Mammary epithelial cell (primary cell): ENCODE data around the gene RGL3.

ENCODE experiments used
- EZH2 ChIP-seq: IDR thresholded peaks from 2 replicates; pipeline ENCODE4 v1.6.1; 2012; ENCODE audit warnings: low read length, inconsistent platforms, borderline replicate concordance
- TF ChIP-seq, protein P1 (sequence below), 2 donors: IDR thresholded peaks in 1 of 2; conservative IDR thresholded peaks in 1 of 2; 2 replicates each; pipeline ENCODE4 v1.5.1; 2011 to 2012; ENCODE audit warnings: inconsistent platforms in 2 of 2, low read length in 2 of 2, mild to moderate bottlenecking in 2 of 2, control low read depth in 1 of 2, low read depth in 1 of 2; ENCODE audit not compliant: insufficient read depth in 1 of 2; ENCODE audit errors: extremely low read depth in 1 of 2

DNA sequence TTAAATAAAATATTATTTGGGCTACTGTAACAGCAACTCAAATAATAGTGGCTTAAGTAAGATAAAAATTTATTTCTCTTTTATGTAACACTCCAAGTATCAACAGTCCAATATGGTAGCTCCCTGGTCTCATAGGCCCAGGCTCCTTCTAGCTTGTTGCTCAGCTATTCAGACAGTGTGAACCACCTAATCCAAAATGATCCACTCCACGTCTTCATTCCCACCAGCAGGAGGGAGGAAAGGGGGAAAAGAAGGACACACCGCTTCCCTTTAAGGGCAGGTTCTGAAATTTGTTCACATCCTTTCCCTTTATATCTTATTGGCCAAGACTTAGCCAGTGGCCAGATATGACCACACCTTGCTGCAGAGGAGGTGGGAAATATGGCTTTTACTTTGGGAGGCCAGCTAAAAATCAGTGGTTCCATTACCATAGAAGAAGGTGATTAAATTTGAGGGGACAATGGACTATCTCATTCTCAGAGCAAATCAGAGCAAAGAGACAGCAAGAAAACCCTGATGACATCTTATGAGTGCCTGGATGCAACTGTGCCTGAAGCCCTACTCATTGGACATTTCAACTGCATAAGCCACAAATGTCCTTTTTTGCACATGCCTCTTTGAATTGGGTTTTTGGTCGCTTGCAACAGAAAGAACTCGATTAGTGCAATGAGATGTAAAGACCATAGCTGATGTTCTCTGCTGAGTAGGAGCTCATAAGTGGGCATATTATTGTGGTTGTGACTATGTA, 28.0 kb downstream of the RGL3 start:
- TF ChIP-seq, protein P1, sequence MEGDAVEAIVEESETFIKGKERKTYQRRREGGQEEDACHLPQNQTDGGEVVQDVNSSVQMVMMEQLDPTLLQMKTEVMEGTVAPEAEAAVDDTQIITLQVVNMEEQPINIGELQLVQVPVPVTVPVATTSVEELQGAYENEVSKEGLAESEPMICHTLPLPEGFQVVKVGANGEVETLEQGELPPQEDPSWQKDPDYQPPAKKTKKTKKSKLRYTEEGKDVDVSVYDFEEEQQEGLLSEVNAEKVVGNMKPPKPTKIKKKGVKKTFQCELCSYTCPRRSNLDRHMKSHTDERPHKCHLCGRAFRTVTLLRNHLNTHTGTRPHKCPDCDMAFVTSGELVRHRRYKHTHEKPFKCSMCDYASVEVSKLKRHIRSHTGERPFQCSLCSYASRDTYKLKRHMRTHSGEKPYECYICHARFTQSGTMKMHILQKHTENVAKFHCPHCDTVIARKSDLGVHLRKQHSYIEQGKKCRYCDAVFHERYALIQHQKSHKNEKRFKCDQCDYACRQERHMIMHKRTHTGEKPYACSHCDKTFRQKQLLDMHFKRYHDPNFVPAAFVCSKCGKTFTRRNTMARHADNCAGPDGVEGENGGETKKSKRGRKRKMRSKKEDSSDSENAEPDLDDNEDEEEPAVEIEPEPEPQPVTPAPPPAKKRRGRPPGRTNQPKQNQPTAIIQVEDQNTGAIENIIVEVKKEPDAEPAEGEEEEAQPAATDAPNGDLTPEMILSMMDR (conservative IDR thresholded peaks at IDR 0.05 in 1 of 2, IDR thresholded peaks at IDR 0.05 in 1 of 2; ENCODE audit: extremely low read depth in 1 of 2, insufficient read depth in 1 of 2, low read depth in 1 of 2, low read length in 2 of 2): no peak
- TF ChIP-seq EZH2: no peak
